ENCODE results near the gene HSP90AB1. TPM values are rescaled to one million over a fixed set of nuclear protein-coding genes. Genes with fewer than 3 reads are reported as not detected.

HSP90AB1 gene
- total and polyA plus RNA-seq, 9 of the 15 experiments (the other 6 are each of a cell fraction or from before 2014, with no cell fraction given) = 1,780 to 3,358 (median 2,262) TPM

- TF ChIP-seq ZNF77 (CRISPR knock-in tag; IDR thresholded peaks at IDR 0.05) (no peak), SNRNP70 (optimal IDR thresholded peaks at IDR 0.05; ENCODE audit: low read depth, low read length) (no peak), CHCHD3 (CRISPR knock-in tag; IDR thresholded peaks at IDR 0.05) (no peak), ZBTB40 (IDR thresholded peaks at IDR 0.05) (peak; percentile 46), ZBTB40 (CRISPR knock-in tag; IDR thresholded peaks at IDR 0.05) (no peak), SP1 (CRISPR knock-in tag; IDR thresholded peaks at IDR 0.05) (peak; percentile 50), ZFP1 (CRISPR knock-in tag; IDR thresholded peaks at IDR 0.05) (no peak)
- TF ChIP-seq, protein P1, sequence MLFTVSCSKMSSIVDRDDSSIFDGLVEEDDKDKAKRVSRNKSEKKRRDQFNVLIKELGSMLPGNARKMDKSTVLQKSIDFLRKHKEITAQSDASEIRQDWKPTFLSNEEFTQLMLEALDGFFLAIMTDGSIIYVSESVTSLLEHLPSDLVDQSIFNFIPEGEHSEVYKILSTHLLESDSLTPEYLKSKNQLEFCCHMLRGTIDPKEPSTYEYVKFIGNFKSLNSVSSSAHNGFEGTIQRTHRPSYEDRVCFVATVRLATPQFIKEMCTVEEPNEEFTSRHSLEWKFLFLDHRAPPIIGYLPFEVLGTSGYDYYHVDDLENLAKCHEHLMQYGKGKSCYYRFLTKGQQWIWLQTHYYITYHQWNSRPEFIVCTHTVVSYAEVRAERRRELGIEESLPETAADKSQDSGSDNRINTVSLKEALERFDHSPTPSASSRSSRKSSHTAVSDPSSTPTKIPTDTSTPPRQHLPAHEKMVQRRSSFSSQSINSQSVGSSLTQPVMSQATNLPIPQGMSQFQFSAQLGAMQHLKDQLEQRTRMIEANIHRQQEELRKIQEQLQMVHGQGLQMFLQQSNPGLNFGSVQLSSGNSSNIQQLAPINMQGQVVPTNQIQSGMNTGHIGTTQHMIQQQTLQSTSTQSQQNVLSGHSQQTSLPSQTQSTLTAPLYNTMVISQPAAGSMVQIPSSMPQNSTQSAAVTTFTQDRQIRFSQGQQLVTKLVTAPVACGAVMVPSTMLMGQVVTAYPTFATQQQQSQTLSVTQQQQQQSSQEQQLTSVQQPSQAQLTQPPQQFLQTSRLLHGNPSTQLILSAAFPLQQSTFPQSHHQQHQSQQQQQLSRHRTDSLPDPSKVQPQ (CRISPR knock-in tag; IDR thresholded peaks at IDR 0.05; ENCODE audit: borderline replicate concordance) = peak; percentile 93
- TF ChIP-seq, protein P2, sequence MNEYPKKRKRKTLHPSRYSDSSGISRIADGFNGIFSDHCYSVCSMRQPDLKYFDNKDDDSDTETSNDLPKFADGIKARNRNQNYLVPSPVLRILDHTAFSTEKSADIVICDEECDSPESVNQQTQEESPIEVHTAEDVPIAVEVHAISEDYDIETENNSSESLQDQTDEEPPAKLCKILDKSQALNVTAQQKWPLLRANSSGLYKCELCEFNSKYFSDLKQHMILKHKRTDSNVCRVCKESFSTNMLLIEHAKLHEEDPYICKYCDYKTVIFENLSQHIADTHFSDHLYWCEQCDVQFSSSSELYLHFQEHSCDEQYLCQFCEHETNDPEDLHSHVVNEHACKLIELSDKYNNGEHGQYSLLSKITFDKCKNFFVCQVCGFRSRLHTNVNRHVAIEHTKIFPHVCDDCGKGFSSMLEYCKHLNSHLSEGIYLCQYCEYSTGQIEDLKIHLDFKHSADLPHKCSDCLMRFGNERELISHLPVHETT (CRISPR knock-in tag; conservative IDR thresholded peaks at IDR 0.05 in 1 of 2, IDR thresholded peaks at IDR 0.05 in 1 of 2) = peak in 1 of 2 experiments; percentile 89; a peak in 2 of 4 replicates
Measured at GRCh38 chr6:44257025-44257752, 10.3 kb downstream of the HSP90AB1 start, which contains the start of gene SLC35B2 (continued).

All from K562 (cell line).